SK-N-MC (cell line): ENCODE measurements around the gene RFPL1.

Experiments used
- DNase-seq: peaks from one replicate; pipeline ENCODE4 v3.0.0-alpha.2; 2011; ENCODE audit warnings: low read depth, low spot score
- H3K27ac ChIP-seq: fragments of 200-600 bp; sonication (generic); 2 replicates; pipeline ENCODE4 v1.5.1; 2016; ENCODE audit warnings: mixed run types
- H3K36me3 ChIP-seq: fragments of 200-600 bp; sonication (generic); 2 replicates; pipeline ENCODE4 v1.6.1; 2017; ENCODE audit warnings: antibody characterized with exemption, low read length, mixed read lengths; ENCODE audit not compliant: insufficient read depth
- H3K4me3 ChIP-seq: fragments of 200-600 bp; sonication (generic); 2 replicates; pipeline ENCODE4 v1.5.1; 2016
- H3K9ac ChIP-seq: fragments of 200-600 bp; sonication (generic); 2 replicates; pipeline ENCODE4 v1.8.0; 2017; ENCODE audit warnings: mixed run types, mixed read lengths; ENCODE audit not compliant: insufficient read length
- H3K9me3 ChIP-seq: fragments of 200-600 bp; sonication (generic); 2 replicates; pipeline ENCODE4 v1.6.1; 2017; ENCODE audit warnings: low read depth, mild to moderate bottlenecking, antibody characterized with exemption, low read length, moderate library complexity, mixed read lengths
- EZH2 ChIP-seq: fragments of 200-600 bp; sonication (generic); IDR thresholded peaks from one replicate; pipeline ENCODE4 v1.6.1; 2017; ENCODE audit warnings: antibody characterized with exemption
- FOXP2 ChIP-seq: optimal IDR thresholded peaks from 2 replicates; pipeline ENCODE3; 2011; ENCODE audit warnings: mild to moderate bottlenecking, moderate library complexity; ENCODE audit not compliant: insufficient read depth; ENCODE audit errors: extremely low read length, control extremely low read depth
- POLR2AphosphoS5 ChIP-seq: IDR thresholded peaks from 2 replicates; pipeline ENCODE4 v1.6.1; 2012; ENCODE audit warnings: mild to moderate bottlenecking, low read depth, low read length, borderline replicate concordance

RFPL1 gene

DNA sequence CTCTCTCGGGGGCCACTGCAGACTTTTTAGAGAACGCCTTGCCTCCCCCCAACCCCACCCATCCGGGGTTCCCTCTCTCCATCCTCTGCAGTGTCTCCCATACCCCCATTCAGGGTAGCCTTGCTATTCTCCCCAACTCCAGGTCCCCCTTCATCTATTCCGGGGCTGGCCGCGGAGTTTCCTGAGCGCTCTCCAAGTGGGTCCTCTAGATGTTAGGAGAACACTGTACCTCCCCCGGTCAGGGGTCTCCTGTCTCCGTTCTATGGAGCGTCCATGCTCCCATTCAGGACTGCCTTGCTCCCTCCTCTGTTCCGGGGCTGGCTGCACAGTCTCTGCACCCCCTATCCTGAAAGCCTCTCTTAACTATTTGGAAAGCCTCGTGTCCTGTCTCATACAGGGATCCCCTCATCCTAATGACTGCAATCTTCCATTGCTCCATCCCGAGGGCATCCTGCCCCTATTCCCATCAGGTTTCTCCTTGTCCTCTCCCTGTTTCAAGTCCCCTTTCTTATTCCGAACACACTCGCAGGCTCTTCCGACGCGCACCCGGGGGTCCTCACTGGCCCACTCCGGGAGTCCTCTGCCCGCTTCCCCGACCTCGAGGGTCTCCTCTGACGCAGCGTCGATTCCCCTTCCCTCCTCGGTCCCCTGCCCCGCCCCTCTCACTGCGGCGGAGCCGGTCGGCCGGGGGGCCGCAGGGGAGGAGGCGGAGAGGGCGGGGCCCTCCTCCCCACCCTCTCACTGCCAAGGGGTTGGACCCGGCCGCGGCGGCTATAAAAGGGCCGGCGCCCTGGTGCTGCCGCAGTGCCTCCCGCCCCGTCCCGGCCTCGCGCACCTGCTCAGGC lies 41.3 kb downstream of the RFPL1 start, which contains the start of gene NEFH:
Gene NEFH (plus strand): TSS at position 802 of the 845 bp plus-strand sequence. CDS start 45 bp downstream, outside the sequence.
- DNase-seq = no peak
- no peak within 1 kb of the TSS for H3K27ac ChIP-seq
- H3K9ac ChIP-seq = peak within 1 kb of the TSS; percentile 26

DNA sequence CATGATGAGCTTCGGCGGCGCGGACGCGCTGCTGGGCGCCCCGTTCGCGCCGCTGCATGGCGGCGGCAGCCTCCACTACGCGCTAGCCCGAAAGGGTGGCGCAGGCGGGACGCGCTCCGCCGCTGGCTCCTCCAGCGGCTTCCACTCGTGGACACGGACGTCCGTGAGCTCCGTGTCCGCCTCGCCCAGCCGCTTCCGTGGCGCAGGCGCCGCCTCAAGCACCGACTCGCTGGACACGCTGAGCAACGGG lies 41.8 kb downstream of the RFPL1 start:
- TF ChIP-seq EZH2 (peak; percentile 40), FOXP2 (no peak)
- Histone ChIP-seq H3K27ac (no peak overlapping the region), H3K4me3 (peak overlapping the region; percentile 38), H3K9me3 (no peaks in the 10 kb centered on the region), H3K36me3 (no peaks in the 10 kb centered on the region), H3K9ac (no peak overlapping the region)
- DNase-seq = no peak

More for the DNA sequence above, 41.3 kb downstream of the RFPL1 start, which contains the start of gene NEFH:
- TF ChIP-seq POLR2AphosphoS5 (peak; percentile 57; the same call in 1 of the 2 replicates), EZH2 (no peak)
- no peaks in the 10 kb centered on the region for H3K36me3 ChIP-seq
- H3K4me3 ChIP-seq = peak within 1 kb of the TSS; percentile 63
- H3K9me3 ChIP-seq = no peaks in the 10 kb centered on the region

DNA sequence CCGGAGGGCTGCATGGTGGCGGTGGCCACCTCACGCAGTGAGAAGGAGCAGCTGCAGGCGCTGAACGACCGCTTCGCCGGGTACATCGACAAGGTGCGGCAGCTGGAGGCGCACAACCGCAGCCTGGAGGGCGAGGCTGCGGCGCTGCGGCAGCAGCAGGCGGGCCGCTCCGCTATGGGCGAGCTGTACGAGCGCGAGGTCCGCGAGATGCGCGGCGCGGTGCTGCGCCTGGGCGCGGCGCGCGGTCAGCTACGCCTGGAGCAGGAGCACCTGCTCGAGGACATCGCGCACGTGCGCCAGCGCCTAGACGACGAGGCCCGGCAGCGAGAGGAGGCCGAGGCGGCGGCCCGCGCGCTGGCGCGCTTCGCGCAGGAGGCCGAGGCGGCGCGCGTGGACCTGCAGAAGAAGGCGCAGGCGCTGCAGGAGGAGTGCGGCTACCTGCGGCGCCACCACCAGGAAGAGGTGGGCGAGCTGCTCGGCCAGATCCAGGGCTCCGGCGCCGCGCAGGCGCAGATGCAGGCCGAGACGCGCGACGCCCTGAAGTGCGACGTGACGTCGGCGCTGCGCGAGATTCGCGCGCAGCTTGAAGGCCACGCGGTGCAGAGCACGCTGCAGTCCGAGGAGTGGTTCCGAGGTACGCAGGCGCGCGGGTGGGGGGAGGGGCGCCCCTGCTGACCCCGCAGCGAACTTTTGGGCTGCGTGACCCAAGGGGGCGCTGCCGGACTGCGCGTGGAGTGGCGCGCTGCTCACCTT lies 42.3 kb downstream of the RFPL1 start:
- H3K36me3 ChIP-seq = no peaks in the 10 kb centered on the region
- DNase-seq = no peak
- peak overlapping the region; percentile 26 for H3K9ac ChIP-seq
- H3K4me3 ChIP-seq = peak overlapping the region; percentile 63
- TF ChIP-seq FOXP2 = no peak
- TF ChIP-seq EZH2 = peak; percentile 7
- peak; percentile 28; the same call in 1 of the 2 replicates for TF ChIP-seq POLR2AphosphoS5
- no peaks in the 10 kb centered on the region for H3K9me3 ChIP-seq
- no peak overlapping the region for H3K27ac ChIP-seq

DNA sequence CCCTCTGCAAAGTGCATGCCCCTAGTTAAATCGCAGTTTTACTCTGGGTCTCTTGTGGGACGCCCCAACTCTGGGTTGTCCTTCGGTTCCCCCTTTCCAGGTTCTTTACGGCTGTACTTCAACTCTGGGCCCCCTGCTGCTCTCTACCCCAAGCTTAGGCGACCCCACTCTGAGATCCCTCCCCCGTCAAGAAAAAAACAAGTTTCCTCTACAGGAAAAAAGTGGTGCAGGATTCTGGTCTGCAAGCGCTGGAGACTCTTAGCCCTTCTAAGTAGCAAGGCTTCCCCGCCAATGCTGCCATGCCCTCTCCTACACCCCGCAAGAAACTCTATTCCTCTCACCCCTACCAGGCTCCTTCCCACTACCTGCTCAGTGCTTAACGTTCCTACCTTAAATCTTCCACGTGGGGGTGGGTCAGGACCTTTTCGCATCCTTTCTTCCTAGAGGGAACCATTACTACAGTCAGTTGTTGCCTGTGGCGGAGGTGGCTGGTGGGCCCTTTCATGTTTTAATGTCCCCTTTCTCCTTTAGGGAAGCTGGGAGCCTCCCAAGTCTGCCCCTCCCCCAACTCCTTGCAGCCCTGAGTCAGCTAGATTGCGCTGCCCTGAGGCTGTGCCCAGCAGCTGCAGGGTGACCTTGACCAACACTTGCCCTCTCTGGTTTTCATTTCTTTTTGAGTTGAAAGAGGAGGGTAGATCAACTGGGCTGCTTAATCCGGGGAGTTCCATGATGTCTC lies 43.0 kb downstream of the RFPL1 start:
- Histone ChIP-seq H3K9me3 (no peaks in the 10 kb centered on the region), H3K27ac (no peak overlapping the region), H3K4me3 (peak overlapping the region; percentile 63), H3K9ac (peak overlapping the region; percentile 26), H3K36me3 (no peaks in the 10 kb centered on the region)
- TF ChIP-seq EZH2 (no peak), POLR2AphosphoS5 (no peak), FOXP2 (no peak)
- DNase-seq = no peak

DNA sequence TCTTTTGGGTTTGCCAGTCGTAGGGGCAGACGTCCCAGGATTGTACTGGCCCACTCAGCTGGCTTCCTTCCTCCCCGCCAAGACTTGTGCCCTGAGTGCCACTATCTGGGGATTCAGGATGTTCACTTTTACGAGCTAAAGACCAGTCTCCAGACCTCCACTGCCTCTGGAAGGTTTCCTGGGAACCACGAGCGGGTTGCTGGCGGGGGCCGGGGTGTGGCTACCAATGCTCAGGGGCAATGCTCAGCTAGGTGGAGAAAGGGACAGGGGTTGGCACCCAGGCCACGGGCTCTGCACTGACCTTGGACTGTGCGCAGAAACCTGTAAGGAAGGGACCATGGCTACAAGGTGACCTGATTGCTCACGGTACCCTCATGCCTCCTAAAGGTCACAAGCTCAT lies 43.9 kb downstream of the RFPL1 start:
- no peak overlapping the region for H3K27ac ChIP-seq
- H3K4me3 ChIP-seq = no peak overlapping the region
- no peaks in the 10 kb centered on the region for H3K36me3 ChIP-seq
- H3K9ac ChIP-seq = no peak overlapping the region
- H3K9me3 ChIP-seq = no peaks in the 10 kb centered on the region
- DNase-seq = no peak
- TF ChIP-seq POLR2AphosphoS5 = no peak
- TF ChIP-seq FOXP2 = no peak
- no peak for TF ChIP-seq EZH2

DNA sequence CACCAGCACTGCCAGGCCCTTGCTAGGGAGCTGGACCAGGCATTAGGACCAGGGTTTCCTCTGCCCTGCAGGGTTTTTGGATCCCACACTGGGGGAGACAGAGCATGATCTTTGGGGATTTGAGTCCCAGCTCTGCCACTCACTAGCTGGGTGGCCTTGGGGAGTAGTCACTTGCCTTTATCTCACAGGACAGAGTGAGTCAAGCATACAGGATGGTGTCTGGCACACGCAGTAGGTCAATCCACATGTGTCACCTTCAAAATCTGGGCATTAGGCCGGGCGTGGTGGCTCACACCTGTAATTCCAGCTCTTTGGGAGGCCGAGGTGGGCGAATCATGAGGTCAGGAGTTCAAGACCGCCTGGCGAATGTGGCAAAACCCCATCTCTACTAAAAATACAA lies 44.3 kb downstream of the RFPL1 start:
- H3K9me3 ChIP-seq = no peaks in the 10 kb centered on the region
- no peak overlapping the region for H3K27ac ChIP-seq
- no peak for DNase-seq
- H3K9ac ChIP-seq = no peak overlapping the region
- H3K36me3 ChIP-seq = no peaks in the 10 kb centered on the region
- H3K4me3 ChIP-seq = no peak overlapping the region
- TF ChIP-seq EZH2 (no peak), POLR2AphosphoS5 (no peak), FOXP2 (no peak)

DNA sequence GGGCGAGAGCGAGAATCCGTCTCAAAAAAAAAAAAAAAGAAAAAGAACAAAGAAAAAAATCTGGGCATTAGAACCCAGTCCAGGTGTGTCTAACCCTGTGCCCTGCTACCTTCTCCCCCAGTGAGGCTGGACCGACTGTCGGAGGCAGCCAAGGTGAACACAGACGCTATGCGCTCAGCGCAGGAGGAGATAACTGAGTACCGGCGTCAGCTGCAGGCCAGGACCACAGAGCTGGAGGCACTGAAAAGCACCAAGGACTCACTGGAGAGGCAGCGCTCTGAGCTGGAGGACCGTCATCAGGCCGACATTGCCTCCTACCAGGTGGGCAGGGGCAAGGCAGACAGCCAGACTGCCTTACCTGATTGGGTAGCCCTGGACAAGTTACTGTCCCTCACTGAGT lies 44.9 kb downstream of the RFPL1 start:
- Histone ChIP-seq H3K36me3 (no peaks in the 10 kb centered on the region), H3K4me3 (no peak overlapping the region), H3K27ac (no peak overlapping the region), H3K9ac (no peak overlapping the region), H3K9me3 (no peaks in the 10 kb centered on the region)
- no peak for TF ChIP-seq FOXP2
- no peak for TF ChIP-seq EZH2
- no peak for TF ChIP-seq POLR2AphosphoS5
- no peak for DNase-seq

DNA sequence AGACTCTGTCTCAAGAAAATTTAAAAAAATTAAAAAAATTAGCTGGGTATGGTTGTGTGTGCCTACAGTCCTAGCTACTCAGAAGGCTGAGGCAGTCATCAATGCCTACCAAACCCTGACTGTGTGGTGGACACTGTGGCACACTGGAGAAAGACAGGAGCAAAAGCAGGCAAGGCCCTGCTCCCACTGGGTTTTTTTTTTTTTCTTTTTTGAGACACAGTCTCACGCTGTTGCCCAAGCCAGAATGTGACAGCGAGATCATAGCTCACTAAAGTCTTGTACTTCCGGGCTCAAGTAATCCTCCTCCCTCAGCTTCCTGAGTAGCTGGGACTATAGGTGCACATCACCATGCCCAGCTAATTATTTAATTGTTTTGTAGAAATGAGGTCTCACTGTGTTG lies 46.3 kb downstream of the RFPL1 start:
- Histone ChIP-seq H3K36me3 (no peaks in the 10 kb centered on the region), H3K4me3 (no peak overlapping the region), H3K27ac (no peak overlapping the region), H3K9ac (no peak overlapping the region), H3K9me3 (no peaks in the 10 kb centered on the region)
- TF ChIP-seq EZH2 (no peak), POLR2AphosphoS5 (no peak), FOXP2 (no peak)
- DNase-seq = no peak
